ENCODE measurements around the gene GRIP2.

The GRIP2 gene

DNA sequence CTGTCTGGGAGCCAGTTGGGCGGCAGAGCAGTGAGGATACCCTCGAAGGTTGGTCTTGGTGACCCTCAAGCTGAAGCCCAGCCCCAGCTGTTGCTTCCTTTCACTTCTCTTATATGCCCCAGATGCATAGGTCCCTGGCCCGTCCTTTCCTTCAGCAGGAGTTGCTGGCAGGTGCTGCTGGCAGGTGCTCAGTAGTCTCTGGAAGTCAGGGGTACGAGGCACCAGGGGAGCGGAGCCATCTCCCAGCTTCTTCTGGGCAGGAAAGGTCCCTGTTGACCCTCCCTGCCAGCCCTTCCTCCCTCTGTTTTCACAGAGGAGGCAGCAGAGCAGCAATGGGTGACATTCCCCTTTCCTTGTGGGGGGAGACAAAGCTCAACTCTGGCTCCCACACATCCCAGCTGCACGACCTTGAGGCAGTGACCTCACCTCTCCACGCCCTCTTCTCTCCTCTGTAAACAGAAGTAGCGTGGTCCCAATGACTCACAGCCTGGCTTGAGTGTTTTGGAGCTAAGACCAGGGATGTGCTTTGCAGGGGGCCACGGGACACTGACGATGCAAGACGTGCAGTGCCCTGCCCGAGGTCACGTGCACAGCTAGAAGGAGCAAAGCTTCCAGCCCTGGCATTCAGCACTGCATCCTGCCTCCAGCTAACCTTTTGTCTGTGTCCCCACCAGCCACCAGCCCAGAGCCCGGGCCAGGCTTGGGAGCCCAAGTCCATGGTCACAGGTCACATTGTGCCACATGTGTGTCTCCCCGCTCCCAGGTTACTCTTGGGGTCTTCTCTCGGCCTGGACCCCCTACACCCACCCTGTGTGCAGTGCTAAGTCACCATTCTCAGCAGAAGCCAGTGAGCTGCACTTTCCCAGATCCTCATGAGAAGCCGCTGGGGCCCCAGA lies 88.0 kb downstream of the GRIP2 start:
- DNase-seq (ENCODE audit: low spot score): no peak

- DNase-seq (ENCODE audit: low spot score): no peak
Observed at GRCh38 chr3:14450922-14451606, 89.1 kb downstream of the GRIP2 start.

- no peak for DNase-seq (ENCODE audit: low spot score)
Observed at GRCh38 chr3:14450506-14450905, 89.6 kb downstream of the GRIP2 start.

DNA sequence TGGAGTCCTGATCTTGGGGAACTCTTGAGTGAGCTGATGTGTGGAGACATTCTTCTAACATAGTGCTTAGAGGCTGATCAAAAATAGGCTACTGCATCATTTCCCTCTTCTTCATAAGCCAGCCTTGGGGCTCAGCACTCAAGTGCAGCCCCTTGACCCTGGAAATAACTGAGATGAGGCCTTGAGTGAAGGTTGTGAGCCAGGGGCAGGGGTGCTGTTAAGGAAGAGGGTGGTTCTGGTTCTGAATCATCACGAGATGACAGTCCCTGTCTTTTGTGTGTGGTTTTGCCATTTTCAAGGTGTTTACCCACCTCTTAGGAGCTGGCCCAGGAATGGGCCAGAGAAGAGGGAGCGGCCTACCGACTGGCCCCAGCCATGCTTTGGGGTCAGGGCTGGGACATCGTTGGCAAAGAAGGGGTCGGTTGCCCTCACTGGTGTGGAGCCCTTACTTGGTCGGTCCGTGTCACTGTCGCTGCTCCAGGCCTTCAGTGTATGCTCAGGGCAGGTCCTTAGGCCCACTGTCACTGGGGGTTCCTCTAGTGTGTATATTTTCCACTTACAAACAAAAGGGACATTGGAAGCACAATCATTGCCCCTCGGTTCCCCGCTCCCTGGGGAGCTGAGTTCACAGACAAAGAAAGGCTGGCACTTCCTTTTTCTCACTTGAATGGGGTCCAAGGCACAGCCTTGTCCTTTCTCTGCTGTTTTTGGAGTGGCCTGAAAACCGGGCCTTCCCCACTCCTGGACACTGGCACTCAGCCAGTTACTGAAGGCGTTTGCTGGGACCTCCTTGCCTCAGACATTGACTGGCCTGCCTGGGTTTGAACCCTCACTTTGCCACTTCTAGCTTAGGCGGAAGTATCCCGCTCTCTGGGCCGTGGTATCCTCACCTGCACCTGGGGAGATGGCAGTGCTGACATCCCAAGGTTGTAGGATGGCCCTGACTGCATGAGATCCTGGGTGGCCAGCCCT lies 91.1 kb downstream of the GRIP2 start:
- no peak for DNase-seq (ENCODE audit: low spot score)

DNA sequence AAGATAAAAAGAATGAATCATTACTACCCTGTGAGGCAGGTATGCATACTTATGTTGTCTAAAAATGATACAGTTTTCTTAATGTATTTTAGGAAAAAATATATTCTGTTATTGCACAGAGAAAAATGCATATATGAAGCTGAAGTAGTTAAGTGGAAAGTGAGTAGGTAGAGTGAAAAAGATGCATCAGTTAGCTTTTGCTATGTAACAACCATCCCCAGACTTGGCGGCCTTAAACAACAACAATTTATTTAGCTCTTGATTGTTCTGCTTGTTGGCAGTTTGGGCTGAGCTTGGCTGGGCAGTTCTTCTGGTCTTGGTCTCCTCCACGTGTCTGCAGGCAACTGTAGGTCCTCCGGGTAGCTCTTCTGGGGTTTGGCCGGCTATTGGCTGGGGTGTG lies 92.1 kb downstream of the GRIP2 start:
- no peak for DNase-seq (ENCODE audit: low spot score)

- no peak for DNase-seq (ENCODE audit: low spot score)
Observed at GRCh38 chr3:14446988-14447570, 93.1 kb downstream of the GRIP2 start.

DNA sequence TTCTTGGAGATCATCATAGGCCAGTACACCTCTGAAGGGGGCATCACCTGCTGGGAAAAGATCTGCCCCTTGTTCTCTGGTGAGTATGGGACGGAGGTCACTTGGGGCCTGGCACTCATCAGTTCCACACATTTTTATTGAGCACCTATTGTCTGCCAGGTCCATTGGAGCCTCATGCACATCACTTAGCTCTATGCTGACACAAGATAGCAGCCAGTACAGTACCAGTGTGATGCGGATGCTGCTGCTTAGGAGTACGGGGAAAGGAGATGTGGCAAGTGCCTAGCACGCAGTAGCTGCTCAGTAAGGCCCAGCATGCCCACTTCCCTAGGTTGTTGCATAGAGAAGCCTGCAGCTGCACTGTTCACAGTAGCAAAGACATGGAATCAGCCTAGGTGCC lies 94.4 kb downstream of the GRIP2 start:
- DNase-seq (ENCODE audit: low spot score): no peak

GRCh38 chr3:14444380-14444779 lies 95.8 kb downstream of the GRIP2 start:
- DNase-seq (ENCODE audit: low spot score): no peak

DNA sequence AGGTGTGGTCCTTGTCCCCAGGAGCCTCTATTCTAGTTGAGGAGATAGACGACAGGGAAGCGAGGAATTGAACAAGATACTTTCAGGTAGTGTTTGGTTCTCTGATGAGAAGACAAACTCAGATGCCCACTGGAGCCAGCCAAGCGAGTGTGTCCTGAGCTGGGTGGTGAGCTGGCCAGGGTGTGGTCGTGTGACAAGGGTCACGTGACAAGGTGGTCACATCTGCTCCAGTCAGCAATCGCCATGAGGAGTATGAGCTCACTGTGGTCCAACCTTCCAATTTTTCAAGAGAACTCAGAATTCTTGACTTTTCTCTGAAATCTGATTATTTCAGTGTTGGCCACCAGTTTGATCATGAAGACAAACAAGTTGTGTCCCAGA lies 98.2 kb downstream of the GRIP2 start:
- no peak for DNase-seq (ENCODE audit: low spot score)

- DNase-seq (ENCODE audit: low spot score): no peak
Observed at GRCh38 chr3:14441240-14441919, 98.8 kb downstream of the GRIP2 start.

GRCh38 chr3:14440531-14441239 lies 99.5 kb downstream of the GRIP2 start:
- DNase-seq (ENCODE audit: low spot score): no peak

GRCh38 chr3:14440168-14440518 lies 100.0 kb downstream of the GRIP2 start:
- DNase-seq (ENCODE audit: low spot score): no peak

GRCh38 chr3:14439501-14440167 lies 100.5 kb downstream of the GRIP2 start:
- DNase-seq (ENCODE audit: low spot score): no peak
